EL (cell line): ENCODE data around the gene ADGRG2.
"Not testable (repeated sequence)": the region's sequence is repeated elsewhere in the genome, so short reads cannot be mapped to it uniquely, and the experiment has no call there.

Source experiments
- DNase-seq: peaks from one replicate; pipeline ENCODE4 v3.0.0-alpha.2; 2016

ADGRG2 gene

DNA sequence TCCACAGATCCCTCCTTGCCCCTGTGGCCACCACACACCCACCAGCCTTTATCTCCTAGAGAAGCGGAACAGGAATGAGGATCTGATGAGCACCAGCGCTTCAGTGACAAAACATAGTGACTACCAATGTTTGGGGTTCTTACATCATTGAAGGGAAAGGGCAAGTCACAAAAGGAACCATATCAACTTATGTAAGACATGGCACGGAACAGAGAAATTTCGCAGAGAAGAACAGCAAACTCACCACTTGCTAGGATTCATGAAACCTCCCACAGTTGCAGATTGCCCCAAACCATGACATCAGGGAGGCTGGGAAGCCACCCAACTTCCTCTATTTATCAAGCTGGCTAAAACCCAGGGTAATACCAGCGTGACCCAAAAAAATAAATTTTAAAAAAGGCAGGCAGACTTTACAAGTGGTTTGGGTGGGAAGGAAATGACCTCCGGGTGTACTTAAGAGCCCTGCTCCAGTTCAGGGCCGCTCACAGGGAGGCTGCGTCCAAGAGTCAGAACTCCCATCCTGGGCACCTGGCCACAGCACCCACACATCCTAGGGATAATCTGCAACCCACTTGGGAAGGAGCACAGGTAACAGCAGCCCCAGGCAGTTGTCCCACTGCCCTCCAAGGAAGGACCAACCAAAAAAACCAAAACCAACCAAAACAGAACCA, 36.0 kb downstream of the ADGRG2 start:
- no peak for DNase-seq

DNA sequence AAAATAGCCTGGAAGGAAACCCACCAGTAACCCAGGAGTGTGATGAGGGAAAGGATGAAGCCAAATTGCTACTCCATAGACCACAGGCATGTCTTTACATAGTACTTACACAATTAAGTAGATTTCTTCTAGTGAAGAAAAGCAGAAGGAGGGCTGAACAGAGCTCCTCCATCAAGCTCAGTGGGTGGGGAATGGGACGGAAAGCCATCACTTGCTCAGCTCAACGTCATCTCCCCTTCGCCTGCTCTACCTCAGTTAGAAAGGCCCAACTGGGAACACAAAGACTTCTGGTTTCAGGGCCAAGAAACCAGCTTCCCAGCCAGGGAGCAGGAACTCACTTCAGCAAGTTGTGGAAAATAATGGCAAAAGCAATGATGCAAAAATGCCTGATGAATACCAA, 36.6 kb downstream of the ADGRG2 start:
- no peak for DNase-seq

DNA sequence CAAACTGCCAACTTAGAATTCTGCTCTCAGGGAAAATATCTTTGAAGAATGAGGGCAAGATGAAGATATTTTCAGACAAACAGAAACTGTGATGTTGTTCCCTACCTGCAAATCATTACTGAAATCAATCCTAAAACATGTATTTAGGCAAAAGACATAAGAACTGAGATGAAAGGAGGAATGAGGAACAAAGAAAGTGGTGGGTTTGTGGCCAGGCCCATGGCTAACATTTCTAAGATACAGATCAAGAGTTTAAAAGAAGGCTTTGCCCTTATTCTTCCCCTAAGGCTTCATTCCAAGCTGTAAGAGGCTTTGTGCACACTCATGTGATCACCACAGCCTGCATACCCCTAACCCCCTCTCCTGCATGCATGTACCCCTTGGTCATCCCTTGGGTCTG, 46.5 kb downstream of the ADGRG2 start:
- no peak for DNase-seq

DNA sequence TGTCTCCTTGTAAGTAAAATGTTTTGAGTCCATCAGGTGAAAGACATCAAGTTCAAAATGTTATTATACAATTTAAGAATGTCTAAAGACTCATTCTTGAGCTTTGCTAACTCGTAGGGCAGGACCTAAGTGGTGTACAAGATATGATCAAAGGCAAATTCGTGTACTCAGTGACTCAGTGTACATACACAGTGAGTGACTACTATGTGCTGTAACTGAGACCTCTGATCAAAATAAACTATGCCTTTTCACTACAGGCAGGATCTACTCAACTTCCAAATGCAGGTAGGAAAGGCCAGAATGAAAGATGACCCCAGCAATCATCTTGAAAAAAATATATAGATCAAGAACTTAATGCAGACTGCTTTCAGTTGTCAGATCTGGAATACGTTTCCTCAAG, 49.9 kb downstream of the ADGRG2 start:
- no peak for DNase-seq

DNA sequence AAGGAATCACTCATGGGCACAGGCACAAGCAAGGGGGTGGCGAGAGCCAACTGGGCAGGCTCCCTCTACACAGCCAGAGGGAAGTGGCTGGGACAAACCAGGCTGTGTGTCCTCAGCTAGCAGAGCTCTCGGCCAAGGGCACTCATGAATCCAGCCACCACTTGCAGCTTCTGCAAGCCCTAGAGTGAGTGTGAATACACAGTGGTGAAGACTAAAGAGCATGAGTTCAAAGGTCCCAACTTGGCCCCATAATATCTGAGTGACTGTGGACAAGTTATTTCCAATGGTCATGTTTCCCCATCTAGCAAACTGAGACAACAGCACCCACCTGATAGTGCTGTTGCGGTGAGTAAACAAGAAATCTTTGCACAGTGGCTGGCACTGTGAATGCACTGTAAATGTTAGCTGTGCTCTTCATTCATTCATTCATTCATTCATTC, 51.7 kb downstream of the ADGRG2 start:
- no peak for DNase-seq

DNA sequence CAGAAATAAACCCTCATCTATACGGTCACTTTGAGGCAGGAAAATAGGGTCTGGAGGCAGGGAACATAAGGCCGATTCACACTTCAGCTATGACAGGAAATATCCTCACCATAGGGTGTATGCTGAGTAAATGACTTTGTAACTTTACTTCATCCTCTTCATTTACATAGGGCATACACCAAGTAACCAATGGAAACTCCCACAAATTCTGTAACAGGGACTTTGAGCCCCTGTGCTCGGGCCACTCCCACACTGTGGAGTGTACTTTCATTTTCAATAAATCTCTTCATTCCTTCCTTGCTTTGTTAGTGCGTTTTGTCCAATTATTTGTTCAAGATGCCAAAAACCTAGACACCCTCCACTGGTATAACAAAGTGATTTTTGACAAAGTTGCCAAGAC, 55.3 kb downstream of the ADGRG2 start:
- DNase-seq: not testable (repeated sequence)

DNA sequence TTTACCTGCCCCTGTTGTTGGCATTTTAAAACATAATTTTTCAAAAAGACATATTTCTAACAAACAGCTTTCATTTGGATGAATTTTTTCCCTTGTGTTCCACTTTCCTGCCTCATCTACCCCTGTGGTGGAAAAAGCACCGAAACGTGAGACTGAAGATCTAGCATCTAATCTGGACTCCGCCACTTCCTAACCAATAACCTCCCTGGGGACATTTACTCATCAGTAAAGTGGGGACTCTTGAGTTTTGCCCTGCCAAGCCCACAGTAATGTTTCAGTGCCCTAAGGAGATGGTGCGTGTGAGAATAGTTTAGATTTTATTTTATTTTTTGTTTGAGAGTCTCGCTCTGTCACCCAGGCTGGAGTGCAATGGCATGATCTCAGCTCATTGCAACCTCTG, 56.7 kb downstream of the ADGRG2 start:
- DNase-seq: no peak

DNA sequence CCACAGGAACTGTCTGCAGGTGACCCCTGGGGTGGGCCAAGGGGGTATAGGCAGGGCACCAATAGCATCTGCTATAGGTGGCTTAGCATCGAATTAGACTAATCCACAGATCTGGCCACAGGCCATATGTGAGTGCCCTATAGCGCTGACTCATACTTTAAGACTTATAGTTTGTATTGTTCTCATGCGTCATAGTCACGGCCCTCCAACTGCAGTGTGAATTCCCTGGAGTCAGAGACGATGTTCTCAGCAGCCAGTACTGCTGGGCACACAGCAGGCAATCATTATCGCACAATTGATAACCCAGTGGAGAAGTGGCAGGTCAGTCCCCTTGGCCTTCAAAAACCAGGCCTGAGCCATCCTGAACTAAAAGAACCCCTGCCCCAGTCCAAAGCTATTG, 58.1 kb downstream of the ADGRG2 start:
- DNase-seq: peak; percentile 18

DNA sequence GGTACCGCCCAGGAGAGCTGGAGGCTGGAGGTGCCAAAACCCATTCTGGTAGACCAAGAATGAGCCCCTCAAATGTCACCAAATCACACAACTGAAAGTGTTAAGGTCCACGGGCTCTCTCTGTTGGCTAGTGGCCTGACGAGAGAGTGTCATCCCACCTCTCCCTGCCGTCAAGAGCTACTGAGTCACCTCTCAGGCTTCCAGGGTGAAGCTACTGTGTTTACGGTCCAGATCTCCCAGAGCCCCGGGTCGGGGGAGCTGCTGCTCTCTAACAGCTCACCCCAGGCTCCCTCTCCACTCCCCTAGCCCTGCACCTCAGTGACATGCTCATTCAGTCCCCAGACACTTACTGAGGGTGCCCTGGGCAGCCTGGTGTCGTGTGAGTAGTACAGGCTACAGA, 59.2 kb downstream of the ADGRG2 start:
- DNase-seq: peak; percentile 26

DNA sequence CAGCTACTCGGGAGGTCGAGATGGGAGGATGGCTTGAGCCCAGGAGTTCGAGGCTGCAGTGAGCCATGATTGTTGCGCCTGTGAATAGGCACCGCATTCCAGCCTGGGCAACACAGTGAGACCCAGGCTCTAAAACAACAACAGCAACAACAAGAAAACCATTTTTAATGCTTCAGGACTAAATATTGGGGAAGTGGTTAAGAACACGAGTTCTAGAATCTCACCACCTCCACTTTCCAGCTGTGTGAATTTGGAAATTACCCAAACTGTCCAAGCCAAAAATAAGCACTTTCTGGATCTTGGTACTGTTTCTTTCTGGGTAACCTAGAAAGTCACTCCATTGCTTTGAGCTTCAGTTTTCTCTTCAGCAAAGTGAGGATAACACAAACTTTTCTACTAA, 63.2 kb downstream of the ADGRG2 start:
- no peak for DNase-seq

DNA sequence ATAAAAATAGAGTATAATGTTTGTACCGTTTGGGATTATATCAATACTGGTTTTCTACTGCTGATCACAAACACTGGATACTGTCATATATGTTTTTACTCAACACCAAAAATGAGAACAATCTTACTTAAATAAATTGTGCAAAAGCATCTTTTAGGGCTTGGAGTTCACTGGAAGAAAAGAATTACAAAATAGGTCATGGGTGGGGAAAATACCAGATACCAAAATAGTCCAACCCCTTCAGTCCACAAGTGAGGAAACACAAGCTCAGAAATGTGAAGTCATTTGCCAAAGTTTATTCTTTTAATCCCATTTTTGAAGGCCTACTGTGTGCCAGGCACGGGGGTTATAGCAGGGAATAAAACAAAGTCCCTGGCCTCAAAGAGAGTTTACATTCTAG, 64.4 kb downstream of the ADGRG2 start:
- DNase-seq: no peak

DNA sequence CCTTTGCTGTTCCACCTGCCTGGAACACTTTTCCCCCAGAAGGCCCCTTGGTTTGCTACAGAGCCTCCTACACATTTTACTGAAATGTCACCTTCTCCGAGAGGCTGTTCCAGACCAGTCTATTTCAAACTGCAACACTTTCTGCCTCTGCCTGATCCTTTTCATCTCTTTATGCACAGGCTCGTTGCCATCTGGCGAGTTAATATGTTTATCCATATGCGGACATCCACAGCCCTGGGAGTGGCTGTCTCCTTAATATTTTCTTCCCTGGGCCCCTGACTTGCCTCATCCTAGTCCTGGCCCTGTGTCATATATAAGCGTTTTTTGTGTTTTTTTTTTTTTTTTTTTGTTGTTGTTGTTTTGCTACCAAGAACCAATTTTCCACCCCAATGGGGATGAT, 73.2 kb downstream of the ADGRG2 start:
- DNase-seq: no peak

DNA sequence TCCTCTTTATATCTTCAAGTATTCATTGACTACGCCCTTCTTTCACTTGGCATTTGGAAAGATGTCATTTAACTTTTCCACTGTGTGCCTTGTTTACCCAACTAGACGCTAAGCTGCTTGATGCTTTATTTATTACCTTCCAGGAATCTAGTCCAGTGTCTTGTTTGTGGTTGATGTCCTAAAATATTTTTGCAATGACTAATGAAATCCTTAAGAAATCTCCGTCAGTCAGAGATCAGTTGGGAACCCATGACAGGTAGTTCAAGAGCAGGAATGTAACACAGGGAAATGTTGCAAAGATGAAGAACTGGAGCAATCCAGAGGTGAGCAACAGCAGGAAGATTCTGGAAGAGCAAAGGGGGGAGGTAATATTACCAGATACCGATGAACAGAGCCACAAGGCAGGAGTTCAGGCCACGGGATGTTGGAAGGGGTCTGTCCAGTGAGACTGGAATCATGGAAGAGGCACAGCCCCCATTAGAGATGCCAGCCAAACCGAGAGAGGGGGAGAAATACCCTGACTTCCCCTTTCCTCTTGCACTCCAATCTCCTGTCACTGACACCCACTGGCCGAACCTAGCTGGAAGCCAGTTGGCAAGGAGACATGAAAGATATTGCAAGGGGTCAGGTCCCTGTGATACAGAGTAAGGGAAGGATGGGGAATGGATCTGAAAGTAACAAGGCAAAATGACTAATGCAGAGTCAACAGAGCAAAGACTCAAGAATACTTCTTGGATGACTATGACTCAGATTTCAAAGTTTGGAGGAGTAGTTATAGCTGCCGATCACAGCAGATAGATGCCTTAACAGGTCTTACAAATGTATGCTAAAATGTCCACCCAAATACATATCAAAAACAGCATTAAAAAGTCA, 75.7 kb downstream of the ADGRG2 start:
- DNase-seq: peak; percentile 49

DNA sequence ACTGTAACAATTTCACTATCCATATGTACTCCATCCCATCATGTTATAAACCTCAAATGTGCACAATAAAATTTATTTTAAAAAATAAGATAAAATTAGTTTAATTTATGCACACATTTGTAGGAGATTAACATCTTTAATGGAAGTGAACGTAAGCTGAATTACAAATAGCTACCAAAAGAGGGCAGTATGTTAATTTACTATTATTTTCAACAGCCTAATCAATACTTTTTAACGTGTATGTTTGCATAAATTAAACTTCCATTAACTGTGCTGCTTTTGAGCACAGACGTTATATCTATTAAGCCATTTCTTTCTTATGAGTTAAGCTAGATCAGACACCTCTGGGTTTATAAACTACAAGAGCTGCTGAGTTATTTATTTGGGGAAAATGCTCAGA, 81.9 kb downstream of the ADGRG2 start:
- no peak for DNase-seq

DNA sequence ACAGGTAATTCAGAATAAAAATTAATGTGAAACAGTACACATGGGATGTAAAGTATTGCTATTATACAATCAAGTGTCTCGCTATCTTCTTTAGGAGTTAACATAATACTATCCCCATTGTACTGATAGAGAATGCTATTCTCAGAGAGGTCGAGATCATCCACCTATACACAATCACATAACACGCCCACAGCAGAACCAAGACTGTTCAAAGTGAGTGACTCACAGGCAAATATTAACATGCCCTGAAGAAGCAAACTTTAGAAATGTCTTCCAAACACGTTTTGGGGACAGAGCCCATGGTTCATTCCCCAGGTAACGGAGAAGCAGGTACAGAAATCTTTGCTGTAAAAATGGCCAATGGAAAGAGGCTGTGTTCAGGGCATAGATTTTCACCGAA, 88.2 kb downstream of the ADGRG2 start:
- no peak for DNase-seq

DNA sequence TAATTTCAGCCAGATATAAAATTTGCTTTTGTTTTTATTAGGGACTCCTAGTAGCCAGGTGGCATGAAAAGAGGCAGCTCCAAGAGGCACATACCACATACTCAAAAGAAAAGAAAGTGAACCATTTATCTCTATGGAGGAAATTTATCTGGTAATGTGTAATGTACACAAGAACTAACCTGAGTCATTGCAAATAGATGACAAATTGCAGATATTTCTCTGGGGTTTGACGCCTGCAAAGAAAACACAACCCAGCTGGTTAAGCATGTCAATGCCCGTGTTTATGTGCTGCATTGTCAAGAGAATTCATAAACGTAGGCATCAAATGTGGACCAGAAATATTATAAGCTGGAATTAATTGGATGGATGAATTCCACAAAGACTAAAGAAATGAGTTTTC, 91.5 kb downstream of the ADGRG2 start:
- no peak for DNase-seq

DNA sequence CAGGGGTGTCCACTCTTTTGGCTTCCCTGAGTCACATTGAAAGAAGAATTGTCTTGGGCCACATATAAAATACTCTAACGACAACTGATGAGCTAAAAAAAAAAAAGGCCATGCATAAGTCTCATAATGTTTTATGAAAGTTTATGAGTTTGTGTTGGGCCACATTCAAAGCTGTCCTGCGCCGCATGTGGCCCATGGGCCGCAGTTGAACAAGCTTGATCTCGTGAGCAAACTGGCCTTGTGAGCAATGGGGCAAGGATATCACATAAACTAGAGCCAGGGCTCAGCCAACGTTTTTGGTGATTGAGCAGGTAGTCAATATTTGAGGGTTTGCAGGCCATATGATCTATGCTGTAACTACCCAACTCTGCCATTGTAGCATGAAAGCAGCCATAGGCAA, 93.7 kb downstream of the ADGRG2 start:
- DNase-seq: no peak

DNA sequence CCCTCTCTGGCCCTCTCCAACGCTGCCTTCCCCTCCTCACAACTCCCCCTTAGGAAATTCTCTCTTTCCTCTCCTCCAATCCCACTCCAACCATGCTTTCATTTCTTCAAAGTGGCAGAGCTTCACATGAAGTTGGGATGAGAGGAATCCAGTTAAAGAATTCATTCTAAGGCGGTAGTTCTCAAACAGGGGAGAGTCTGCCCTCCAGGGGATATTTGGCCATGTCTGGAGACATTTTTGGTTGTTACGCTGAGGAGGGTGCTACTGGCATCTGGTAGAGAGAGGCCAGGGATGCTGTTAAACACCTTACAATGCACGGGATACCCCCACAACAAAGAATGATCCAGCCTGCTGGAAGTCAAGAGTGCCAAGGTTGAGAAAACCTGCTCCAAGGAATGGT, 97.9 kb downstream of the ADGRG2 start:
- DNase-seq: no peak

DNA sequence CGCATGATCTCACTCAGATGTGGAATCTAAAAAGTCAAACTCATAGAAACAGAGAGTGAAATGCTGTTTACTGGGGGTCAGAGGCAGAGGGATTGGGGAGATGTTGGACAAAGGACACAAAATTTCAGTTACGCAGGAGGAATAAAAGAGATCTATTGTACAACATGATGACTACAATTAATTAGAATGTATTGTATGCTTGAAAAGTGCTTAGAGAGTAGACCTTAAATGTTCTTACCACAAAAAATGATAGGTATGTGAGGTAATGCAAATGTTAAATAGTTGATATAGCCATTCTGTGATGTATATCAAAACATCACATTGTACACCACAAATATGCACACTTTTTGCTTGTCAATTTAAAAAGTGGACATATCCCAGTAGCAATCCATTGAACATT, 102.3 kb downstream of the ADGRG2 start:
- no peak for DNase-seq

DNA sequence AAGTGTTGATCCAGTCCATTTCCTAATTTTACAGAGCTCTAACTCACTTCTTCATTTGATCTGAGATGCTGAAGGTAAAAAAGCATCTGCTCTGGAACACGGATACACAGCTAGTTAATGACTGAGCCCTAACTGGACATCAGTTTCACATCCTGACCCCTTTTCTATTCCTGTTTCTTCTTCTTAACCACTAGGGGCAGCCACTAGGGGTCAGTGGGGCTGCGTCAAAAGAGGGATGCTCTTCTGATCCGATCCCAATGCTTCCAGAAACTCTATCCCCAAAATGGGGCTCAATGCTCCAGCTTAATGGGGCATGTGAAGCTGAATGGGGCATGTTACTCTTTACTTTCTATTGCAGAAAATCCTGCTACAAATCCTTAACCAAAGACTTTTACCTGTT, 105.0 kb downstream of the ADGRG2 start:
- peak; percentile 28 for DNase-seq

DNA sequence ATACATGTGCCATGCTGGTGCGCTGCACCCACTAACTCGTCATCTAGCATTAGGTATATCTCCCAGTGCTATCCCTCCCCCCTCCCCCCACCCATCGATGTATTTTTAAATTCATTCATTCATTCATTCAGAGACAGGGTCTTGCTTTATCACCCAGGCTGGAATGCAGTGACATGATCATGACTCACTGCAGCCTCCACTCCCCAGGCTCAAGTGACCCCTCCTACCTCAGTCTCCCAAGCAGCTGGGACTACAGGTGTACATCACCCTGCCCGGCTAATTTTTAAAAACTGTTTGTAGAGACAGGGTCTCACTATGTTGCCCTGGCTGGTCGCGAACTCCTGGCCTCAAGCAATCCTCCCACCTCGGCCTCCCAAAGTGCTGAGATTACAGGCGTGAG, 105.7 kb downstream of the ADGRG2 start:
- DNase-seq: peak; percentile 7

DNA sequence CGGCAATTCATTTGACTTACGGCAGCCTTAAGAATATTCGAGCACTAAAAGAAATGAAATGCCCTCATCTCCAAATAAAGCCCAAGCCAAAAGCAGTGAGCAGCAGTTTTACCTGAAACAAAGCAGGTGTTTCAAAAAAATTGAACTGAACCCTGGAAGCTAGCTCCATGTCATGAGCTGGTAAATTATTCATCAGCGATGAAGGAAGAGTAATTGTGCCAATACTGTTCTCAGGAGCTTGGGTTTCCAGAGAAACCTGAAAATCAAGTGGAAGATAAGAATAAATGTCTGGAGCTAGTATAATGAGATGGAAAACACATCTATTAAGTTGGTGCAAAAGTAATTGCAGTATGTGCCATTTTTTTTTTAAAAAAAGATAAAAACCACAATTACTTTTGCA, 114.4 kb downstream of the ADGRG2 start:
- no peak for DNase-seq

DNA sequence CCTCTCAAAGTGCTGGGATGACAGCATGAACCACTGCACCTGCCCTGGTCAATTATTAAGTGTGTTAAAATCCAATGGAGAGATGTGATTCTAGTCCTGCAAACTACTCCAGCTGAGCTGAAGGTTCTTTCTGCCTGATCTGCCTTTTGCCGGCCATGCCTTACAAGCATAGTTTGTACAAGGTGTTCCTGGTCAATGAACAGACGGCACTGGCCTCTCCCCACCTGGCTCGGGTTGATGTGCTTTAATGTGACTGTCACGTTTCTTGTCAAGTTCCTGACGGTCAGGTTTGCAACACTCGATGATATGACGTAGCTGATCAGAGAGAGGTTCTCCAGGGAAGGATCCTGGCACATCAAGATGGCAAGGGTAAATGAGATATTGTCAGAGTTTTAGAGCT, 115.3 kb downstream of the ADGRG2 start:
- no peak for DNase-seq

DNA sequence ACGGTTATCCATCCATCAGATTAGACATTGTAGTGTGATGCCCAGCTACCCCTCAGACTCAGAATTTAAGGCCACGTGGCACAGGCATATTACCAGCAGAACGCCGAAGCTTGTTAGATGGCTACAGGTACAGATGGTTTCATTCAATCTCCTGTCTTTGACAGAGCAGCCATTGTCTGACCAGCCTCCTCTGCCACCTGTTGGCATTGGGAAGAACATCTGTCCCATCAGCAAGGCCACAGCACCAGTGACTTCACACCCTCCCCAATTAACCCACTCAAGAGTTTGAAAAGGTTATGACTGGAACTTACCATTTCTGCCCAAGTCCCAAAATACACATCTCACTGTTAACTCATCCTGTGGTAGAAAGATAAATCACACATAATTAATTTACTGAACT, 116.4 kb downstream of the ADGRG2 start:
- no peak for DNase-seq

DNA sequence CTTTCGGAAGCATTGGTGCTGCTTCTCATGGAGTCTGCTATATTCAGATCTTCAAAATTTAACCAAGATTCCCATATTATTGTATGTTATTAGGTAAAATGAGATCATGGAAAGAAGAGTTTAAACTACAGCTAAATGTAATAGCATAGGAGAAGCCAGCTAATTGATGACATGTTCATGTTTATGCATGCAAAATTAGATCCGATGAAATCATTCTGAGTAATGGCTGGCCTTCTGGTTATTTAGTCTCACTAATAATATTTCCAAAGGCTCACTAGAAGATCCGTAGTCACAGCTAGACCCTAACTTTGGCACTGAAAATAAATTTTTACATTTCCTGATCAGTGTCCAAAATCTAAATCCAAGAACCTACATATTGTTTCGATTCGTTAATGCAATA, 118.5 kb downstream of the ADGRG2 start:
- DNase-seq: no peak
